GM12801 (cell line): ENCODE results near the gene KATNB1.

Source experiments
- CTCF ChIP-seq: IDR thresholded peaks from one replicate; pipeline ENCODE4 v1.5.1; 2011; ENCODE audit warnings: control low read depth; ENCODE audit not compliant: insufficient read length; ENCODE audit errors: extremely low read depth

Gene KATNB1

GRCh38 chr16:57704011-57704904, 31.3 kb upstream of the KATNB1 start:
- no peak for TF ChIP-seq CTCF

DNA sequence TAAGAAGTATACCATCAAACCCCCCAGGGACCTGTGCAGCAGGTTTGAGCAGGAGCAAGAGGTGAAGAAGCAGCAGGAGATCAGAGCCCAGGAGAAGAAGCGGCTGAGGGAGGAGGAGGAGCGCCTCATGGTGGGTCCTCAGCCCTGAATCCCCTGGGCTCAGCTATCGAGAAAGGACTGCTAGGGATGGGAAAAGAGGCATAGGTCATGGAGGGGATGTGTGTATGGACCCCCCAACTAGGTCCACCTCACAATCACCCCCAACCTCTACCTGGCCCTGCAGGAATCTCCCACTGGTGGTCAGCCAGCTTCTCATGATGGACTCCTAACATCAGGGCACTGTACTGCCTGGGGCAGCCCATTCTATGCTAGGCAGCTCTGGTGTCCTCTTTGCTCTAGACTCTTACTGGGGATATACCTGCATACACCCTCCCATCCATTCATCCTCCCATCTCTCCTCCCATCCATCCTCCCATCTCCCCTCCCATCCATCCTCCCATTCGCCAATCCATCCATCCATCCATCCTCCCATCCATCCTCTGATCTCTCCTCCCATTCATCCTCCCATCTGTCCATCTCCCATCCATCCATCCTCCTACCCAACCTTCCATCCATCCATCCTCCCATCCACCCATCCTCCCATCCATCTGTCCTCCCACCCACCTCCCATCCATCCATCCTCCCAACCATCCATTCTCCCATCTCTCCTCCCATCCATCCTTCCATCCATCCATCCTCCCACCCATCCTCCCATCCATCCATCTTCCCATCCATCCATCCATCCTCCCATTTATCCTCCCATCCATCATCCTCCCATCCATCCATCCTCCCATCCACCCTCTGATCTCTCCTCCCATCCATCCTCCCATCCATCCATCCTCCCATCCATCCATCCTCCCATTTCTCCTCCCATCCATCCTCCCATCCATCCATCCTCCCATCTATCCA, 30.4 kb upstream of the KATNB1 start:
- TF ChIP-seq CTCF = no peak

DNA sequence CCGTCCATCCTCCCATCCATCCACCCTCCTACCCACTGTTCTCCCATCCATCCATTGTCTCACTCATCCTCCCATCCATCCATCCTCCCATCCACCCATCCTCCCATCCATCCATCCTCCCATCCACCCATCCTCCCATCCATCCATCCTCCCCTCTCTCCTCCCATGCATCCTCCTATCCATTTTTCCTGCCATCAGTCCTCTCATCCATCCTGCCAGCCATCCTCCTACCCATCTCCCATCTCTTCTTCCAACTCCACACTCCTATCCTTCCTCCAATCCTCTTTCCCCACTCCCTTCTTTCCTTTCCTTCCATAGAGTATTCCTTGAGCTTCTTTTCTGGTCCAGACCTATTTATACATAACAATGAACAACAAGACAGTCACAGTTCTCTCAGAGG, 28.9 kb upstream of the KATNB1 start:
- no peak for TF ChIP-seq CTCF

GRCh38 chr16:57707331-57707730, 28.2 kb upstream of the KATNB1 start:
- no peak for TF ChIP-seq CTCF

GRCh38 chr16:57708168-57708567, 27.4 kb upstream of the KATNB1 start:
- TF ChIP-seq CTCF = no peak

- no peak for TF ChIP-seq CTCF
Measured at GRCh38 chr16:57709663-57710062, 25.9 kb upstream of the KATNB1 start.

DNA sequence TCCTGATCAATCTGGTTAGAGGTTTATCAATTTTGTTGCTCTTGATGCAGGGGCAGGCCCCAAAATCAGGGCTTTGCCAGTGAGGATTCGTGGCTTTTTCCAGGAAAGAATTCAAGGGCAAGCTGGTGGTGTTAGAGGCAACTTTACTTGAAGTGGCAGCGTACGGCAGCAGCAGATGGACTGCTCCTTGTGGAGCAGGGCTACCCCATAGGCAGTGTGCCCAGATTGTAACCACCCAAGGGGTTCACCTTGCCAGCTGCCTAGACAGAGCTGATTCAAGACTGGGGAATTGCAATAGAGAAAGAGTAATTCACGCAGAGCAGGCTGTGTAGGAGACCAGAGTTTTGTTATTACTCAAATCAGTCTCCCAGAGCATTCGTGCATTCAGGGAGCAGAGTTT, 24.2 kb upstream of the KATNB1 start:
- TF ChIP-seq CTCF = no peak
